Measurements from ENCODE around the gene ZNF71. TPM values are rescaled to one million over a fixed set of nuclear protein-coding genes. Genes with fewer than 3 reads are reported as not detected.

Gene ZNF71
- total and polyA plus RNA-seq, 2 of the 8 experiments (the other 6 are each of a cell fraction or from before 2014, with no cell fraction given) = 8.2 to 12.4 TPM

DNA sequence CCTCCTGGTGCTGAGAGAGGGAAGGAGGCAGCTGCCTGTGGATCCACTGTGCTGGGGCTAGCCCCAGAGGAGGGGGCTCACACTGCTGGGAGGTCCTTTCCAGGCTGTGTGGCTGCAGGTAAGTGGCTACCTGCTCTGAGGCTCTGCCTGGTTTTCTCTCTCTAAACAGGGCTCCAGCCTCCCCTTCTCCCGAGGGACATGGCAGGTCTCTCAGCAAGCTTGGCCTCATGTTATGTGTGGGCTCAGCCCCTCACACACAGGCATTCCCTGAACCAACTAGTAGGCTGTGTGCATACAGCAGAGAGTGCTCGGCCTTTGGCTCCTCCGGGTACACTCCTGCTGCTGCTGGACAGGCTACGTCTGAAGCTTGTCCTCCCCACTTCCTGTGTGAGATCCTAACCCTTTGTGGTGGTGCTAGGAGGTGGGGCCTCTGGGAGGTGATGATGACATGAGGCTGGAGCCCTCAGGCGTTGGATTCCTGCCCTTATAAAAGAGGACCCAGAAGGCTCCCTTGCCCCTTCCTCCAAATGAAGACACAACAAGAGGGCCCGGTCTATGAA is 72.3 kb downstream of the ZNF71 start:
- no peak overlapping the region for H3K27ac ChIP-seq (ENCODE audit: low read depth, low read length)
- DNase-seq (ENCODE audit: low read depth in 1 of 2, low spot score in 2 of 2) (no peak), FAIRE-seq (no peak)
- H3K36me3 ChIP-seq (ENCODE audit: control insufficient read depth in 2 of 4, insufficient read depth in 4 of 4, low read length in 3 of 4) = no peaks in the 10 kb centered on the region; a peak in 1 of 8 replicates
- H2AFZ ChIP-seq (ENCODE audit: low read length) = no peak overlapping the region
- H2BK5ac ChIP-seq (ENCODE audit: low read depth, low read length) = no peak overlapping the region
- H3K14ac ChIP-seq (ENCODE audit: insufficient read length) = no peak overlapping the region
- no peak overlapping the region for H3K4ac ChIP-seq (replicated peaks; ENCODE audit: insufficient read length, low read depth, low read length)
- H3K56ac ChIP-seq (replicated peaks; ENCODE audit: insufficient read length, low read depth, low read length) = no peak overlapping the region
- H3K18ac ChIP-seq (ENCODE audit: extremely low read depth, low read length) = no peak overlapping the region
- H4K91ac ChIP-seq (replicated peaks; ENCODE audit: insufficient read length, low read length) = no peak overlapping the region
- ChIA-PET POLR2A (ENCODE audit: partially characterized antibody) (no interaction called here), CTCF (ENCODE audit: partially characterized antibody) (interaction anchor here (1.3 kb wide), 1 partner anchor 9 kb away, joined by 4 read pairs; no protein-coding TSS in a partner anchor)
- H3K79me2 ChIP-seq (ENCODE audit: control insufficient read depth in 1 of 2, insufficient read depth in 2 of 2, low read length in 2 of 2) = no peaks in the 10 kb centered on the region
- 80% methylated on average over 6 of the region's 6 CpGs; no CpG with 5 or more reads in 1 of the 2 experiments for WGBS, 2 experiments (ENCODE audit: extremely low coverage in 1 of 2, insufficient coverage in 1 of 2, insufficient read length in 1 of 2, insufficient replicate concordance in 2 of 2, low coverage in 1 of 2, low lambda C conversion rate in 2 of 2, missing lambda C conversion rate in 1 of 2)
- no peak overlapping the region for H3K9ac ChIP-seq (replicated peaks in 1 of 4; ENCODE audit: extremely low read depth in 1 of 4, low read depth in 3 of 4, low read length in 3 of 4)
- no peak overlapping the region for H4K5ac ChIP-seq (ENCODE audit: insufficient read length, low read depth, low read length)
- no peak overlapping the region for H2BK20ac ChIP-seq (ENCODE audit: low read length)
- no peak overlapping the region for H2AK5ac ChIP-seq (ENCODE audit: low read depth, low read length)
- H3K27me3 ChIP-seq (replicated peaks in 1 of 4; ENCODE audit: control insufficient read depth in 3 of 4, extremely low read depth in 1 of 4, insufficient read depth in 3 of 4, low read length in 3 of 4) = no peaks in the 10 kb centered on the region
- H3K23me2 ChIP-seq (ENCODE audit: low read depth, low read length) = peaks cover 8% of the 10 kb centered on the region
- H3K4me3 ChIP-seq (ENCODE audit: extremely low read depth in 1 of 4, insufficient read depth in 2 of 4, low read depth in 3 of 4, low read length in 4 of 4) = no peak overlapping the region
- no peak overlapping the region for H3K4me2 ChIP-seq (ENCODE audit: insufficient read depth in 1 of 2, low read depth in 2 of 2, low read length in 2 of 2)
- no peak overlapping the region for H2BK12ac ChIP-seq (ENCODE audit: low read depth, low read length)
- H3K9me3 ChIP-seq (ENCODE audit: insufficient read depth in 2 of 2, low read depth in 1 of 2, low read length in 1 of 2) = peaks cover 54 to 92% of the 10 kb centered on the region in 2 experiments
- H2BK120ac ChIP-seq (replicated peaks; ENCODE audit: low read depth, low read length) = no peak overlapping the region
- peaks cover 0 to 3% of the 10 kb centered on the region in 2 experiments for H4K20me1 ChIP-seq (replicated peaks in 1 of 2; ENCODE audit: control insufficient read depth in 1 of 2, insufficient read depth in 2 of 2, low read length in 2 of 2)
- peaks cover 0 to 10% (median 0%) of the 10 kb centered on the region in 4 experiments; a peak in 1 of 7 replicates for H3K4me1 ChIP-seq (replicated peaks in 1 of 4; ENCODE audit: control insufficient read depth in 3 of 4, insufficient read depth in 4 of 4, low read length in 3 of 4)
- no peak overlapping the region for H3K23ac ChIP-seq (ENCODE audit: insufficient read length)
- no peak overlapping the region for H2BK15ac ChIP-seq (ENCODE audit: low read length)
- H4K8ac ChIP-seq (ENCODE audit: extremely low read depth, insufficient read depth, low read length) = no peak overlapping the region
- H3K79me1 ChIP-seq (ENCODE audit: low read depth, low read length) = no peaks in the 10 kb centered on the region
- no peak for TF ChIP-seq SP2 (IDR thresholded peaks at IDR 0.05; ENCODE audit: low read length)
- TF ChIP-seq RNF2 (IDR thresholded peaks at IDR 0.05; ENCODE audit: borderline replicate concordance, low read depth, low read length, missing control alignments, poor library complexity, severe bottlenecking) = no peak
- TF ChIP-seq RAD21 (IDR thresholded peaks at IDR 0.05 in 1 of 2, conservative IDR thresholded peaks at IDR 0.05 in 1 of 2; ENCODE audit: low read depth in 2 of 2, low read length in 2 of 2) = no peak
- no peak for TF ChIP-seq CBX8 (IDR thresholded peaks at IDR 0.05; ENCODE audit: borderline replicate concordance, low read depth, low read length)
- TF ChIP-seq CREB1 (IDR thresholded peaks at IDR 0.05) = no peak
- TF ChIP-seq, protein P1, sequence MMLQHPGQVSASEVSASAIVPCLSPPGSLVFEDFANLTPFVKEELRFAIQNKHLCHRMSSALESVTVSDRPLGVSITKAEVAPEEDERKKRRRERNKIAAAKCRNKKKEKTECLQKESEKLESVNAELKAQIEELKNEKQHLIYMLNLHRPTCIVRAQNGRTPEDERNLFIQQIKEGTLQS (IDR thresholded peaks at IDR 0.05; ENCODE audit: insufficient read depth, low read depth, low read length) = no peak
- TF ChIP-seq, protein P2, sequence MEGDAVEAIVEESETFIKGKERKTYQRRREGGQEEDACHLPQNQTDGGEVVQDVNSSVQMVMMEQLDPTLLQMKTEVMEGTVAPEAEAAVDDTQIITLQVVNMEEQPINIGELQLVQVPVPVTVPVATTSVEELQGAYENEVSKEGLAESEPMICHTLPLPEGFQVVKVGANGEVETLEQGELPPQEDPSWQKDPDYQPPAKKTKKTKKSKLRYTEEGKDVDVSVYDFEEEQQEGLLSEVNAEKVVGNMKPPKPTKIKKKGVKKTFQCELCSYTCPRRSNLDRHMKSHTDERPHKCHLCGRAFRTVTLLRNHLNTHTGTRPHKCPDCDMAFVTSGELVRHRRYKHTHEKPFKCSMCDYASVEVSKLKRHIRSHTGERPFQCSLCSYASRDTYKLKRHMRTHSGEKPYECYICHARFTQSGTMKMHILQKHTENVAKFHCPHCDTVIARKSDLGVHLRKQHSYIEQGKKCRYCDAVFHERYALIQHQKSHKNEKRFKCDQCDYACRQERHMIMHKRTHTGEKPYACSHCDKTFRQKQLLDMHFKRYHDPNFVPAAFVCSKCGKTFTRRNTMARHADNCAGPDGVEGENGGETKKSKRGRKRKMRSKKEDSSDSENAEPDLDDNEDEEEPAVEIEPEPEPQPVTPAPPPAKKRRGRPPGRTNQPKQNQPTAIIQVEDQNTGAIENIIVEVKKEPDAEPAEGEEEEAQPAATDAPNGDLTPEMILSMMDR (IDR thresholded peaks at IDR 0.05; ENCODE audit: control extremely low read depth in 1 of 3, insufficient read depth in 1 of 3, low read depth in 1 of 3, low read length in 3 of 3) = no peak
- no peak for TF ChIP-seq KDM1A (IDR thresholded peaks at IDR 0.05; ENCODE audit: borderline replicate concordance, low read length)
- TF ChIP-seq EZH2 (IDR thresholded peaks at IDR 0.05; ENCODE audit: low read depth, low read length, severe bottlenecking) = no peak

All from H1 (cell line).